NCI-H2029 treated with DMSO at 0.1 percent for 48 hours (cell line): ENCODE measurements around the gene STX2.
"Not testable (repeated sequence)": the region's sequence is repeated elsewhere in the genome, so short reads cannot be mapped to it uniquely, and the experiment has no call there.

Experiments
- DNase-seq: peaks from one replicate; lab custom pipeline; 2025; lab: John Stamatoyannopoulos, UW

The STX2 gene

DNA sequence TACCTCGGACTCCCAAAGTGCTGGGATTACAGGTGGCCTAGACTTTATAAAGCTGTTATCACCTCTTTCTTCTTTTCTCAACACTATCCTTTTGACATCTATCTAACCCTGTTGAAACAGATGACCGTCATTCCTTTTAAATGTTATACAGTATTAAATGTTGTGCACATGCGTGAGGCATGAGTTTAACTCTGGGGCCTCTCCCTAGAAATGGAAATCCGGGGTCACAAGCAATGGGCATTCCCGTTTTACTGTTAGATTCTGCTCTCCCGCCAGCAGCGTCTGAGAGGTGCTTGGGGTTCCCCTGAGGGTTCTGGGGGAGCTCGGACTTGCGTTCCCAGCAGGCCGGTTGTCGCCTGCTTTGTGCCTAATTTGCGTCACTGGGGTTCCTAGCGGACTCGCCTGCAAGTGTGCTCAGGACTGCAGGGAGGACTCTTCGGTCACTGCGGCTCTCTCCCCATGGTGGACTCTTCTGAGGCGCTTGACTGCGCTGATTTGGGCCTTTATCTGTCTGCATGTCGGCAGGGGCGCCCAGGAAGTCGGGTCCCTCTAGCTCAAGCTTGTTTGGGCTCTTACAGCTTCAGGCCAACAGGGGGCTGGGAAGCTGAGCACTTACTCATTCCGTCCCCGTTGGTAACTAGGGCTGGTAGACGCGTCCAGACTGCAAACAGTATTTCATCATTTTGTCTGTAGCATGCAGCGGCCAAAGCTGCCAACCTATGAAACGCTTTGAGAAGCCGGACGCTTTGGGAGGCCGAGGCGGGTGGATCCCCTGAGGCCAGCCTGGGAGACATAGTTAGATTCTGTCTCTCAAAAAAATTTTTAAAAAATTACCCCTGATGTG is 31.6 kb upstream of the STX2 start:
- no peak for DNase-seq

DNA sequence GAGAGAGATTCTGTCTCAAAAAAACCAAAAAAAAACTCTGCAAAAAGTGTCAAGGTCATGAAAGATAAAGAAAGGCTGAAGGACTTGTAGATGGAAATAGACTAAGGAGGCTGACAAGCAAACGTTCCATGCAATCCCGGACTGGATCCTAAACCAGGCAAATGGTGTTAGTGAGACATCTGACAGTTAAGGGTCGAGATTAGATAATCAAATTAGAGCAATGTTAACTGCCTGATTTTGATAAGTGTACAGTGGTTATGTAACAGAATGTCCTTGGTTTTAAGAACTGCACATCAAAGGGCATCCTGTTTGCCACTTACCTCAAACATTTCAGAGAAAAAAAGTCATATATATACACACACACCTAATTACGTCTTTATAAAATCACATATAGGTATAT is 29.4 kb upstream of the STX2 start:
- DNase-seq, result no peak

- no peak for DNase-seq
These were observed 24.2 kb upstream of the STX2 start for GRCh38 chr12:130863298-130863697.

DNA sequence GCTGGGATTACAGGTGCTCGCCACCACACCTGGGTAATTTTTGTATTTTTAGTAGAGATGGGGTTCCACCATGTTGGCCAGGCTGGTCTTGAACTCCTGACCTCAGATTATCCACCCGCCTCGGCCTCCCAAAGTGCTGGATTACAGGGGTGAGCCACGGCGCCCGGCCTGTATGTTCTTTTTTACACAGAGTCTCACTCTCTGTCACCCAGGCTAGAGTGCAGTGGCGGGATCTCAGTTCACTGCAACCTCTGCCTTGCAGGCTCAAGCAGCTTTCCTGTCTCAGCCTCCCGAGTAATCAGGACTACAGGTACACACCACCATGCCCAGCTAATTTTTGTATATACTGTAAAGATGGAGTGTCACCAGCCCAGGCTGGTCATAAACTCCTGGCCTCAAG is 23.7 kb upstream of the STX2 start:
- not testable (repeated sequence) for DNase-seq

DNA sequence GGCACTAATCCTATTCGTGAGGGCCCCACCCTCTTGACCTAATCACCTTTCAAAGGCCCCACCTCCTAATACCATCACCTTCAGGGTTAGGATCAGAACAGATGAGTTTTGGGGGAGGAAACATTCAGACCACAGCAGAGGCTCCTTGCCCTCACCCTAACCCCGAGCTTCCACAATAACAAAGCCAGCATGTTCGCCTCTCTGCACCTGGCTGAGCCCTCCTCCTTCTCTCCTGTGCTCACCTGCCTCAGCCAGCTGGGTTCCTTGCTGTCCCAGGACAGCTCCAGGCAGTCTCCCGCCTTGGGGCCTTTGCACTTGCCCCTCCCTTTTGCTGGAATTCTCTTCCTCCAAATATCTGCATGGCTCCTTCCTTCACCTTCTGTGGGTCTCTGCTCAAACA is 23.1 kb upstream of the STX2 start:
- DNase-seq, result no peak

- no peak for DNase-seq
These were observed 21.3 kb upstream of the STX2 start for GRCh38 chr12:130860311-130860710.

GRCh38 chr12:130859161-130859560 is 20.1 kb upstream of the STX2 start:
- no peak for DNase-seq

- DNase-seq, result no peak
These were observed 19.0 kb upstream of the STX2 start for GRCh38 chr12:130858084-130858483.

- no peak for DNase-seq
These were observed 17.0 kb upstream of the STX2 start for GRCh38 chr12:130856088-130856487.

DNA sequence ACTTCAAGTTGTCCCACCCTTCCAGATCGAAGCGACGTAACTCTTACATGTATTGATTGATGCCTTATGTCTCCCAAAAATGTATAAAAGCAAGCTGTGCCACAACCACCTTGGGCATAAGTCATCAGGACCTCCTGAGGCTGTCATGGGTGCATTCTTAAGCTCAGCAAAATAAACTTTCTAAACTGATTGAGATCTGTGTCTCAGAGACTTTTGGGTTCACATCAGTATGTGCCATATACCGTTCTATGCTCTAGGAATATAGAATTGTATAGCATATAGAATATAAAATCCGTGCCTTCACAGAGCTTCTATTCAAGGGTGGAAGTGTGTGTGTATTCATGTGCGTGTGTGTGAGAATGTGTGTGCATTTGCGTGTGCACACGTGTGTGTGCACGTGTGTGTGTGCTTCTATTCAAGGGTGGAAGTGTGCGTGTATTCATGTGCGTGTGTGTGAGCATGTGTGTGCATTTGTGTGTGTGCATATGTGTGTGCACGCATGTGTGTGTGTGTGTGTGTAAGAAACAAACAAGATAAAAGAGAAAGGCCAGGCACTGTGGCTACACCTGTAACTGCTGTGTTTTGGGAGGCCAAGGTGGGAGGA is 11.5 kb upstream of the STX2 start:
- no peak for DNase-seq

DNA sequence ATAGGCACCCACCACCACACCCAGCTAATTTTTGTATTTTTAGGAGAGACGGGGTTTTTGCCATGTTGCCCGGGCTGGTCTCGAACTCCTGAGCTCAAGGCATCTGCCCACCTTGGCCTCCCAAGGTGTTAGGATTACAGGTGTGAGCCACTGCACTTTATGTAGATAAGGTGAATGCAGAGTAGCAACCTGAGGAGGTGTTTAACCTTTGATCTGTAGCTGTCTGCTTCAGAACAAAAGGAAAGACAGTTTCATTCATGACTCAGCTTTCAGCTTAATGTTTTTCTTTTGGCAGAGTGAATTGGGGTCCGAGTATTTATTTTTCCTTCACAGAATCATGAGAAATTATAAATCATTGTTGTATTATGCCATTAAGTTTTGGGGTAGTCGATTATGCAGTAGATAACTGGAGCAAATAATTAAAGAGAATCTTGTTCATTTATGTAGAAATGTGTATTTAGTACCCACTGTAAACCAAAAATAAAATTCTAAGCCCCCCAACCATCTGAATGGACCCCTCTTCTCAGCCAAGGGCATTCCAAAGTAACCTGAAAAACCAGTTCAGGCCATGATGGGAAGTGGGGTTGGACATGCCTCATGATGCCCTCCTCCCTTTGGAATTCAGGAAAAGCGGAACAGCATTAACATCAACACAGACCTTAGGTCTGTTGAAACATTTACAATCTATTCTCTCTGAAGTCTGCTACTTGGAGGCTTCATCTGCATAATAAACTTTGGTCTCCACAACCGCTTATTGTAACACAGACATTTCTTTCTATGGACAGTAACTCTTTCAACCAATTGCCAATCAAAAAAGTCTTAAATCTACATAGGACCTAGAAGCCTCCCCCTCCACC is 10.7 kb upstream of the STX2 start:
- DNase-seq, result no peak

- DNase-seq, result not testable (repeated sequence)
These were observed 9.8 kb upstream of the STX2 start for GRCh38 chr12:130848785-130849305.

DNA sequence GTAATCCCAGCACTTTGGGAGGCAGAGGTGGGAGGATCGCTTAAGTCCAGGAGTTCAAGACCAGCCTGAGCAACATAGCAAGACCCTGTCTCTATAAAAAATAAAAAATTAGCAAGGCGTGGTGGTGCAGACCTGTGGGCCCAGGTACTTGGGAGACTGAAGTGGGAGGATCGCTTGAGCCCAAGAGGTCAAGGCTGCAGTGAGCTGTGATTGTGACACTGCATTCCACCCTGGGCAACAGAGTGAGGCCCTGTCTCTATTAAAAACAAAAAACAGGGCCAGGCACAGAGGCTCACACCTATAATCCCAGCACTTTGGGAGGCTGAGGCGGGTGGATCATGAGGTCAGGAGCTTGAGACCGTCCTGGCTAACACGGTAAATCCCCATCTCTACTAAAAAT is 9.1 kb upstream of the STX2 start:
- DNase-seq, result not testable (repeated sequence)

DNA sequence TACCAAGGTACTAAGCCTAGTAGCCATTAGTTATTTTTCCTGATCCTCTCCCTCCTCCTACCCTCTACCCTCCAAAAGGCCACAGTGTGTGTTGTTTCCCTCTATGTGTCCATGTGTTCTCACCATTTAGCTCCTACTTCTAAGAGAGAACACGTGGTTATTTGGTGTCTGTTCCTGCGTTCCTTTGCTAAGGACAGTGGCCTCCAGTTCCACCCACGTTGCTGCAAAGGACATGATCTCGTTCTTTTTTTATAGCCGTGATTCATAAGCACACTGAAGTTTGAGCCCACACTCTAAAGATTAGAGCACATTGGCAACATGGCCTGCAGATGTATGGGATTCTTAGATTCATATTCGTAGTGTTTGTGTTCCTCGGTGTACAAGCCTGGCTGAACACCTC is 8.1 kb upstream of the STX2 start:
- DNase-seq, result no peak

DNA sequence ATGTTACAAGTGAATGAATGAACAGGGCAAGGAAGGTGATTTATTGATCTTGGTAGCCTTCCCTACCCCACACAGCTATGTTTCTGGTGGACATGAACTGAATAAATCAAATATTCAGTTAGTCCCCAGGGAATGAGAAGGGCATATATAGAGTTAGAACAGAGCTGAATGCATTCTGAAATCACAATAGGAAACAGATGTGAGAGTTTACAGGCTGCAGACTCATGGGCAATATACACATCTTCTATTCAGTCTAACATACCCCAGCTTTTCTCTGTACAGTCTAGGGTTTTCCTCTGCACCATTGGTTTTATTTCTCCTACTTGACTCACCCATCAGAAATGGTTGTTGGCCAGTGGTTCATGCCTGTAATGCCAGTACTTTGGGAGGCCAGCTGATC is 7.3 kb upstream of the STX2 start:
- no peak for DNase-seq

GRCh38 chr12:130839770-130840404 is 837 bp upstream of the STX2 start:
- no peak for DNase-seq

GRCh38 chr12:130838284-130838950 is 633 bp downstream of the STX2 start:
- no peak for DNase-seq

DNA sequence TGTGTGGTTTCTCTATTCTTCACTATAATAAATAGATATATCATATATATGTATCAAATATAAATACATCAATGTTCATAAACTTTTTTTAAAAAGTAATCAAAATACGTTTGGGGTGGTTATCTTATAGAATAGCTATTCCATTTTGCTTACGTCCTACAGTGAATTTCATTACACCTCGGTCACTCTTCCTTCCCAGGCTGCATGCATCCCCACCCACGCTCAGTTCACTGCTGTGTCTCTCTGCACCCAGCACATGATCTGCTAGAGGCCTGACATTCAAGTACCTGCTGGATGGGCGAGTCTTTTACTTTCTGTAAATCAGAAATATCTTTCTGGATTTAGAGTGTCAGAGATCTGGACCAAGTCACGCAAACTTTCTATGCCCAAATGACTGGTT is 3.6 kb downstream of the STX2 start:
- no peak for DNase-seq

DNA sequence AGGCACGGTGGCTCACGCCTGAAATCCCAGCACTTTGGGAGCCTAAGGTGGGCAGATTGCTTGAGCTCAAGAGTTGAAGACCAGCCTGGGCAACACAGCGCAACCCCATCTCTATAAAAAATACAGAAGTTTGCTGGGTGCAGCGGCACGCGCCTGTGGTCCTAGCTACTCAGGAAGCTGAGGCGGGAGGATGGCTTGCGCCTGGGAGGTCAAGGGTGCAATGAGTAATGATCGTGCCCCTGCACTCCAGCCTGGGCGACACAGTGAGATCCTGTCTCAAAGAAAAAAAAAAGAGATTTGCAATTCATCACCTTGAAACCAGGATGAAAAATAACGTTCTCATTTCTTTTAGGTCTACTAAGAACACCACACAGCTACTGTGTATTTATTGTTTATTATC is 4.0 kb downstream of the STX2 start:
- no peak for DNase-seq

DNA sequence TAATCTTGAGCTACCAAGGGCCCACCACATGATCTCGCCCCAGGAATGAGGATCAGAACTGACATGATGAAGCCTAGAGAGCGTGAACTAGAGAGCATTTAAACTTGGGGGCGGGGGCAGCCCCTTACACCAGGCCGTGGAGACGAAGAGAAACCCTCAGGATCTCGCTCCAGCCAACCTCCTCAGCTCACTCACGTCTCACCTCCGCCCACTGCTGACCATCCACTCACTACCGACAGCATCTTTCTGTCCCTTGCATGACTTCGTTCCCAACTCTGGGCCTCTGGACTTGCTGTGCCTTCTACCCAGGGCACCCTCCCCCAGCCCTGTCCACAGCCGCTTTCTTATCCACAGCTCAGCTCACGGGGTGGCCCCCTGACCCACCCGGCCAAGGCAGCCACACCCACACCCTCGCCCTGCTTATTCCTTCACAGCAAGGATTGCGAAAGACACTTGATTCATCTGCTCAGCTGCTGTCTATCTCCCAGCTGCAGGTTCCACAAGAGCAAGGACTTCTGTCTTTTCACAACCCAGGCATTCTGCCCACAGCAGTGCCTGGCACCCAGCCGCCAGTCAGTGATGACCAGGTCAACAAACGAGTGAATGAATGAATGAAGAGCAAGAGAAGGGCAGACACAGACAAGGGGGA is 6.4 kb downstream of the STX2 start:
- DNase-seq, result peak; percentile 2

DNA sequence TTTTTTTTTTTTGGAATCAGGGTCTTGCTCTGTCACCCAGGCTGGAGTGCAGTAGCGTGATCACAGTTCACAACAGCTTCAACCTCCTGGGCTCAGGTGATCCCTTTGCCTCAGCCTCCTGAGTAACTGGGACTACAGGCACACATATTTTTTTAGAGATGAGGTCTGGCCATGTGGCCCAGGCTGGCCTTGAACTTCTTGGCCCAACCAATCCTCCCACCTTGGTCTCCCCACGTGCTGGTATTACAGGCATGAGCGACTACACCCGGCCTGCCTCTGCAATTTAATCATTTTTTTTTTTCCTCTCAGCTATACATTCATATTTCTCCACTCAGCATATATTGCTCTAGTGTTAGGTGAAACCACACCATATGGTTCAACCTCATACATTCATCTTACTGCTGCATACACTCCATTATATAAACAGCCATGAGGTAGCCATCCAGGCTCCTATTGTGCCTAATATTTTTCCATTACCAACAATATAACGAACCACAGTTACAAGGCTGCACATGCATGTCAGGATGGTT is 7.1 kb downstream of the STX2 start:
- DNase-seq, result no peak
